GM12878 (cell line): ENCODE data around the gene SCLT1. TPM values are rescaled to one million over a fixed set of nuclear protein-coding genes. Genes with fewer than 3 reads are reported as not detected.

Experiments
- ATAC-seq: fragments of 200-7000 bp; cut with Tn5 transposase; 3 replicates; pipeline ENCODE4 v1.9.1; 2020; ENCODE audit warnings: mild to moderate bottlenecking, moderate library complexity
- BruUV-seq: library from RNA; stranded (reverse); fragments of 400-500 nt; replicated peaks from 2 replicates; lab custom pipeline; 2021; lab: Mats Ljungman, UMichigan
- CTCF ChIA-PET: fragments of 300-600 bp; sonication (Branson Sonifier 250); formaldehyde crosslinking; extraction: SDS; loops from one replicate; lab custom pipeline; 2021; ENCODE audit warnings: inconsistent platforms; lab: Yijun Ruan, JAX
- POLR2A ChIA-PET: fragments of 350-600 bp; formaldehyde crosslinking; extraction: SDS; loops from one replicate; lab custom pipeline; 2021; ENCODE audit warnings: inconsistent platforms; lab: Charles Lee
- RAD21 ChIA-PET: fragments of 300-600 bp; sonication (Branson Sonifier 250); formaldehyde crosslinking; loops from one replicate; lab custom pipeline; 2023; ENCODE audit warnings: antibody characterized with exemption; ENCODE audit not compliant: unreplicated experiment; lab: Charles Lee
- SMC1A ChIA-PET: fragments of 300-600 bp; sonication (Branson Sonifier 250); formaldehyde crosslinking; loops from one replicate; lab custom pipeline; 2023; ENCODE audit not compliant: unreplicated experiment, uncharacterized antibody; lab: Charles Lee
- DNase-seq: peaks from one replicate; pipeline ENCODE4 v3.0.0-alpha.2; 2011; ENCODE audit warnings: low read depth, low spot score
- FAIRE-seq: peaks from 3 replicates; lab custom pipeline; 2011; peaks lifted over from hg19 to GRCh38; lab: Jason Lieb, UNC
- H2AFZ ChIP-seq: 2 replicates; pipeline ENCODE4 v1.6.0; 2011; ENCODE audit warnings: low read depth, low read length, control low read depth; ENCODE audit not compliant: control insufficient read depth
- H3K27ac ChIP-seq: 2 replicates; pipeline ENCODE4 v1.5.1; 2011; ENCODE audit warnings: control low read depth; ENCODE audit not compliant: control insufficient read depth, insufficient read depth
- H3K27me3 ChIP-seq, 2 experiments: replicated peaks in 1 of 2; 2 replicates each; pipeline versions ENCODE4 v1.6.0 to v1.6.1; 2011; ENCODE audit warnings: low read length in 1 of 2; ENCODE audit not compliant: control insufficient read depth in 2 of 2, insufficient read depth in 2 of 2
- H3K36me3 ChIP-seq, 2 experiments: 2 replicates each; pipeline ENCODE4 v1.5.1; 2011; ENCODE audit warnings: low read length in 1 of 2; ENCODE audit not compliant: control insufficient read depth in 2 of 2, insufficient read depth in 2 of 2
- H3K4me1 ChIP-seq: 2 replicates; pipeline ENCODE4 v1.6.1; 2011; ENCODE audit warnings: mild to moderate bottlenecking, low read length, moderate library complexity, mixed read lengths; ENCODE audit not compliant: control insufficient read depth, insufficient read depth
- H3K4me2 ChIP-seq: 2 replicates; pipeline ENCODE4 v1.6.0; 2011; ENCODE audit warnings: control low read depth; ENCODE audit not compliant: control insufficient read depth, insufficient read depth
- H3K4me3 ChIP-seq: fragments of 200-600 bp; sonication (generic); 2 replicates; pipeline ENCODE4 v1.5.1; 2016
- H3K79me2 ChIP-seq: 2 replicates; pipeline ENCODE4 v1.6.0; 2011; ENCODE audit warnings: low read length; ENCODE audit not compliant: control insufficient read depth, insufficient read depth
- H3K9ac ChIP-seq: 2 replicates; pipeline ENCODE4 v1.8.0; 2011; ENCODE audit warnings: low read length, control low read depth, mixed read lengths; ENCODE audit not compliant: control insufficient read depth, insufficient read depth
- H3K9me3 ChIP-seq: replicated peaks from 3 replicates; pipeline ENCODE4 v1.5.1; 2011; ENCODE audit warnings: mild to moderate bottlenecking, low read length; ENCODE audit not compliant: control insufficient read depth, insufficient read depth
- H4K20me1 ChIP-seq: 2 replicates; pipeline ENCODE4 v1.6.0; 2011; ENCODE audit not compliant: control insufficient read depth, insufficient read depth
- ASH2L ChIP-seq: fragments of 300-600, 200-600 bp; sonication (generic); IDR thresholded peaks from 2 replicates; pipeline ENCODE4 v1.6.1; 2017; ENCODE audit warnings: low read depth, mild to moderate bottlenecking, borderline replicate concordance
- FOXK2 ChIP-seq: fragments of 450-650 bp; IDR thresholded peaks from 2 replicates; pipeline ENCODE4 v1.6.1; 2017; ENCODE audit warnings: mild to moderate bottlenecking, moderate library complexity
- GABPA ChIP-seq: IDR thresholded peaks from 2 replicates; pipeline ENCODE4 v1.6.1; 2014; ENCODE audit warnings: antibody characterized with exemption, low read depth, mild to moderate bottlenecking, inconsistent platforms
- HDGF ChIP-seq: fragments of 450-650 bp; IDR thresholded peaks from 2 replicates; pipeline ENCODE4 v1.6.1; 2016; ENCODE audit warnings: antibody characterized with exemption
- MTA2 ChIP-seq: fragments of 450-650 bp; IDR thresholded peaks from 2 replicates; pipeline ENCODE4 v1.6.1; 2016; ENCODE audit warnings: low read depth, mild to moderate bottlenecking, moderate library complexity
- MYB ChIP-seq: fragments of 150-350 bp; IDR thresholded peaks from 2 replicates; pipeline ENCODE4 v1.6.1; 2014; ENCODE audit warnings: mild to moderate bottlenecking, low read depth, low read length, borderline replicate concordance
- NR2C2 ChIP-seq: IDR thresholded peaks from 2 replicates; pipeline ENCODE4 v1.6.1; 2011; ENCODE audit warnings: borderline replicate concordance, low read depth; ENCODE audit not compliant: control insufficient read depth, insufficient read length
- PAX8 ChIP-seq: fragments of 450-650 bp; IDR thresholded peaks from 2 replicates; pipeline ENCODE4 v1.6.1; 2017; ENCODE audit warnings: mild to moderate bottlenecking, moderate library complexity
- RAD21 ChIP-seq: IDR thresholded peaks from 2 replicates; pipeline ENCODE4 v1.6.1; 2011; ENCODE audit warnings: mild to moderate bottlenecking, low read depth, low read length, moderate library complexity; ENCODE audit not compliant: insufficient read depth
- SMC3 ChIP-seq: IDR thresholded peaks from 2 replicates; pipeline ENCODE4 v1.6.1; 2011; ENCODE audit warnings: low read length, improper control_type of control experiment, borderline replicate concordance
- TAF1 ChIP-seq: IDR thresholded peaks from 2 replicates; pipeline ENCODE4 v1.6.1; 2011; ENCODE audit warnings: mild to moderate bottlenecking, low read depth, low read length, borderline replicate concordance
- whole genome bisulfite sequencing: methylation state at CpG from one replicate; pipeline ENCODE4 v1.1.6; 2016; ENCODE audit warnings: low lambda C conversion rate; ENCODE audit not compliant: insufficient replicate concordance, insufficient coverage; ENCODE audit errors: missing lambda C conversion rate; 5-methylcytosine and 5-hydroxymethylcytosine counted together
- in situ Hi-C: fragments of 300-500 bp; cut with MboI; formaldehyde crosslinking; loops from 9 replicates; pipeline ENCODE4 v1.14.3; 2018; ENCODE audit warnings: mixed read lengths
- intact Hi-C: fragments of 100-400 bp; cut with micrococcal nuclease; formaldehyde crosslinking; loops from one replicate; pipeline ENCODE4 v1.14.2; 2022; ENCODE audit not compliant: unreplicated experiment
- polyA plus RNA-seq, 11 experiments: library from polyadenylated mRNA; depleted of rRNA in 4 of 11; unstranded in 6 of 11; stranded (reverse) in 5 of 11; fragments of >200 nt; fragmentation: Nextera tagmentation in 4 of 11; fragmentation: Illumina TruSeq in 1 of 11; extraction: Ambion mirVana in 4 of 11; extraction: Trizol in 1 of 11; gene quantifications; 1 replicate in 1 of 11; 2 replicates in 10 of 11; pipeline versions ENCODE4 v1.2.1 to v1.2.3, GENCODE V29; 2011 to 2016; ENCODE audit warnings: inconsistent platforms in 2 of 11, missing spikeins in 2 of 11, low read depth in 1 of 11
- total RNA-seq, 4 experiments: library from RNA; depleted of rRNA in 3 of 4; stranded (reverse); fragments of >200 nt in 3 of 4; fragmentation: Illumina TruSeq in 1 of 4; extraction: Trizol in 1 of 4; gene quantifications; 2 replicates each; pipeline versions ENCODE4 v1.2.1 to v1.2.3, GENCODE V29; 2013 to 2021

Gene SCLT1
- total and polyA plus RNA-seq, 10 of the 15 experiments (the other 5 are each of a cell fraction or from before 2014, with no cell fraction given) = 7.8 to 31.4 (median 19.6) TPM

DNA sequence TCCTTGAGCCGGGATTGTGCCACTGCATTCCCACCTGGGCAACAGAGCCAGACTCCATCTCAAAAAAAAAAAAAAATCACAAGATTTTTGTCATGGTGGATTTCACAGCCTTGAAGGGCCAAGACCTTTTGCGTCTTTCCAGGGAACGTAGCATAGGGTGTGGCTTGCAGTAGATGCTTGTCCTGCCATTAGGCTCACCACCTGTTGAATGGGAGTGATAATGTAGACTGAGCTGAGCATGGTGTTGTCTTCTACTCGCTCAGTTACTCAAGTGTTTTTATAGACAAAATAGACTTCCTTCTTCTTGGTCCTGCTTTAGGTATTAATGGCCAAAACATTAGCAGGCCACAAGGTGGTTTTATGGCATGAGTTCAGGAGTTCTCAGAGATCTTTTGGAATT, 243.1 kb downstream of the SCLT1 start:
- no peak overlapping the region for H3K27ac ChIP-seq
- H3K9me3 ChIP-seq = no peaks in the 10 kb centered on the region
- no peaks in the 10 kb centered on the region for H3K27me3 ChIP-seq
- no peak for TF ChIP-seq RAD21
- TF ChIP-seq GABPA = no peak
- no peak for TF ChIP-seq PAX8
- no peak for TF ChIP-seq TAF1
- TF ChIP-seq SMC3 = no peak
- no peak for TF ChIP-seq MYB
- no peak for TF ChIP-seq HDGF
- TF ChIP-seq MTA2 = no peak
- no peak for TF ChIP-seq NR2C2
- TF ChIP-seq FOXK2 = no peak
- TF ChIP-seq ASH2L = no peak
- DNase-seq = no peak
- intact Hi-C loops = no loop called here
- no peak overlapping the region for H2AFZ ChIP-seq
- H3K4me2 ChIP-seq = no peak overlapping the region
- H3K36me3 ChIP-seq = peaks cover 38 to 50% of the 10 kb centered on the region in 2 experiments
- no peak for ATAC-seq
- FAIRE-seq = no peak
- RAD21 ChIA-PET = no interaction called here
- no peaks in the 10 kb centered on the region for H3K79me2 ChIP-seq
- 100% methylated on average over 3 of the region's 4 CpGs for WGBS
- in situ Hi-C loops = no loop called here
- H3K4me1 ChIP-seq = no peaks in the 10 kb centered on the region
- H3K4me3 ChIP-seq = no peak overlapping the region
- no peaks in the 10 kb centered on the region; the same call in 1 of the 2 replicates for H4K20me1 ChIP-seq
- H3K9ac ChIP-seq = no peak overlapping the region
- SMC1A ChIA-PET = interaction anchor here (1.3 to 1.5 kb wide), 3 partner anchors 11 to 37 kb away, joined by 3 to 5 read pairs (median 4); no protein-coding TSS in a partner anchor
- CTCF ChIA-PET = interaction anchor here (1.0 to 1.2 kb wide), 2 partner anchors 9 to 12 kb away, joined by 3 read pairs; no protein-coding TSS in a partner anchor
- BruUV-seq = no TSS peak
- POLR2A ChIA-PET = interaction anchor here (0.6 to 0.7 kb wide), 2 partner anchors 24 to 332 kb away, joined by 3 to 4 read pairs; no protein-coding TSS in a partner anchor
